ENCODE data around the gene IFNL2.
A peak's percentile ranks its signal among the peaks of the same experiment; 100 is the strongest.
"Not testable (repeated sequence)": the region's sequence is repeated elsewhere in the genome, so short reads cannot be mapped to it uniquely, and the experiment has no call there.

IFNL2 gene

DNA sequence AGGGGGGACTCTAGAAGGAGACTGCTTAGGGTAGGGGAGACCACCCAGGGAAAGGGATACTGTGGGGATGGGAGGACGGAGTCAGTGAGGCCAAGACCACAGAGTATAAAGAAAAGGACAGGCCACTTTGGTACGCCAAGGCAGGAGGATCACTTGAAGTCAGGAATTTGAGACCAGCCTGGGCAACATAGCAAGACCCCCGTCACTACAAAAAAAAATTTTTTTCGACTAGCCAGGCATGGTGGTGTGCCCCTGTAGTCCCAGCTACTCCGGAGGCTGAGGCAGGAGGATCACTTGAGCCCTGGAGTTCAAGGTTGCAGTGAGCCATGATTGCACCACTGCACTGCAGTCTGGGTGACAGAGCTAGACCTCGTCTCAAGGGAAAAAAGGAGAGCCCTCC lies 30.0 kb upstream of the IFNL2 start:
- H3K9ac ChIP-seq (ENCODE audit: insufficient read length), result no peak overlapping the region
- no peak overlapping the region for H3K4me3 ChIP-seq
- H3K27ac ChIP-seq, result no peak overlapping the region
- no peaks in the 10 kb centered on the region for H3K36me3 ChIP-seq (ENCODE audit: insufficient read depth, low read length)
- H3K9me3 ChIP-seq (ENCODE audit: low read depth, low read length), result no peaks in the 10 kb centered on the region
- no peak for DNase-seq (ENCODE audit: low read depth, low spot score)
- no peak for TF ChIP-seq POLR2AphosphoS5 (IDR thresholded peaks at IDR 0.05; ENCODE audit: borderline replicate concordance, low read depth, low read length)
- TF ChIP-seq FOXP2 (optimal IDR thresholded peaks at IDR 0.05; ENCODE audit: control extremely low read depth, extremely low read length, insufficient read depth), result no peak
- no peak for TF ChIP-seq EZH2 (IDR thresholded peaks at IDR 0.05)

DNA sequence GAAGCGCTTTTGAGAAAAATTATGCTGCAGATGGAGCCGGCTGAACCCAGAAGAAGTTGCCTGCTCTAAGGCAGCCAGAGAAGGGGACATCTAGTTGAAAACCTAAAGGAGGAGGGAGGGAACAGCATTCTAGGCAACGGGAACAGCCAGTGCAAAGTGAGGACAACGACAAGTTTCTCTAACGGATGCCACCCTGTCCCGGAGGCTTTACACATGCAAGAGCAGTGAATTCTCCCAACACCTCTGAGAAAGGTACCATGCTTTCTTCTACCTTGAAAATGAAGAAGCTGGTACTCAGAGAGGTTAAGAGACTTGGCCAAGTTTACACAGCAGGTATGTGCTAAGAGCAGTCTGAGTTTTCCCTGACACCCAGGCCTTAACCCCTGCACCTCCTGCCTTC lies 29.3 kb upstream of the IFNL2 start:
- TF ChIP-seq EZH2 (IDR thresholded peaks at IDR 0.05), result no peak
- H3K36me3 ChIP-seq (ENCODE audit: insufficient read depth, low read length), result no peaks in the 10 kb centered on the region
- no peak for DNase-seq (ENCODE audit: low read depth, low spot score)
- H3K4me3 ChIP-seq, result no peak overlapping the region
- H3K9ac ChIP-seq (ENCODE audit: insufficient read length), result no peak overlapping the region
- H3K9me3 ChIP-seq (ENCODE audit: low read depth, low read length), result no peaks in the 10 kb centered on the region
- H3K27ac ChIP-seq, result no peak overlapping the region

GRCh38 chr19:39240421-39240820 lies 27.8 kb upstream of the IFNL2 start:
- Histone ChIP-seq H3K27ac (no peak overlapping the region), H3K36me3 (ENCODE audit: insufficient read depth, low read length) (no peaks in the 10 kb centered on the region), H3K9ac (ENCODE audit: insufficient read length) (no peak overlapping the region), H3K4me3 (no peak overlapping the region), H3K9me3 (ENCODE audit: low read depth, low read length) (no peaks in the 10 kb centered on the region)
- DNase-seq (ENCODE audit: low read depth, low spot score), result no peak
- TF ChIP-seq EZH2 (IDR thresholded peaks at IDR 0.05) (no peak), POLR2AphosphoS5 (IDR thresholded peaks at IDR 0.05; ENCODE audit: borderline replicate concordance, low read depth, low read length) (no peak), FOXP2 (optimal IDR thresholded peaks at IDR 0.05; ENCODE audit: control extremely low read depth, extremely low read length, insufficient read depth) (no peak)

- H3K36me3 ChIP-seq (ENCODE audit: insufficient read depth, low read length); H3K9me3 ChIP-seq (ENCODE audit: low read depth, low read length); DNase-seq (ENCODE audit: low read depth, low spot score); H3K9ac ChIP-seq (ENCODE audit: insufficient read length); H3K27ac ChIP-seq; H3K4me3 ChIP-seq: not testable (repeated sequence)
Observed at GRCh38 chr19:39243741-39244140, 24.5 kb upstream of the IFNL2 start.

DNA sequence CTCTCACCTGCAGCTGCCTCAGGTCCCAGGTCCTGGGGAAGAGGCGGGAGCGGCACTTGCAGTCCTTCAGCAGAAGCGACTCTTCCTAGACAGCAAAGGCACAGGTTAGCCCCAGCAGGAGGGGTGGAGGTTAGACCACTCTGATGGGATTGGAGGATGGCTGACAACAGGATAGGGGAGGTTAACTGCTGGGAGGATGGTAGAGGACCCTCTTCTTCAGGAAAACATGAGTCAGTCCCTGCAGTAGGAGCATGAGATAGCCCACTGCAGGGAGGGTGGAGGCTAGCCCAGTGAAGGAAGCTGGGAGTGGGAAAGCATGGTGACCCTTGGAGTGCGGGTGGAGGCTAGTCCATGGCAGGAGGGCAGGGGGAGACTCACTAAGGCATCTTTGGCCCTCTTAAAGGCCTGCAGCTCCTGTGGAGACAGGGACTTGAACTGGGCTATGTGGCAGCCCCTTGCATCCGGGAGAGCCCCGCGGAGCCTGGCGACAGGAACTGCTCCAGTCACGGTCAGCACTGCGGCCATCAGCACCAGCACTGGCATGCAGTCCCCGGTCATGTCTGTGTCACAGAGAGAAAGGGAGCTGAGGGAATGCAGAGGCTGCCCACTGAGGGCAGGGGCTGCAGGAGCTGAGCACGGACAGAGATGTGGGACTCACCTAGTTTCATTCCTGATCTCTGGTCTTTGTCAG lies 23.6 kb upstream of the IFNL2 start, which contains the start of gene IFNL3:
TSS of gene IFNL3 (minus strand) at position 597 of the 691 bp plus-strand sequence. CDS start at position 558, 39 bp downstream.
- not testable (repeated sequence) for H3K4me3 ChIP-seq; H3K27ac ChIP-seq; DNase-seq (ENCODE audit: low read depth, low spot score); H3K9me3 ChIP-seq (ENCODE audit: low read depth, low read length); H3K9ac ChIP-seq (ENCODE audit: insufficient read length); H3K36me3 ChIP-seq (ENCODE audit: insufficient read depth, low read length)

GRCh38 chr19:39245166-39245565 lies 23.0 kb upstream of the IFNL2 start:
- H3K9ac ChIP-seq (ENCODE audit: insufficient read length); DNase-seq (ENCODE audit: low read depth, low spot score): not testable (repeated sequence)

GRCh38 chr19:39246951-39247669 lies 21.1 kb upstream of the IFNL2 start:
- H3K27ac ChIP-seq, result no peak overlapping the region
- no peak for DNase-seq (ENCODE audit: low read depth, low spot score)
- H3K9ac ChIP-seq (ENCODE audit: insufficient read length), result no peak overlapping the region
- TF ChIP-seq EZH2 (IDR thresholded peaks at IDR 0.05), result peak; percentile 58
- no peak for TF ChIP-seq FOXP2 (optimal IDR thresholded peaks at IDR 0.05; ENCODE audit: control extremely low read depth, extremely low read length, insufficient read depth)
- no peaks in the 10 kb centered on the region for H3K9me3 ChIP-seq (ENCODE audit: low read depth, low read length)
- H3K4me3 ChIP-seq, result no peak overlapping the region
- no peaks in the 10 kb centered on the region for H3K36me3 ChIP-seq (ENCODE audit: insufficient read depth, low read length)

More at GRCh38 chr19:39245166-39245565, 23.0 kb upstream of the IFNL2 start:
- not testable (repeated sequence) for H3K9me3 ChIP-seq (ENCODE audit: low read depth, low read length); H3K36me3 ChIP-seq (ENCODE audit: insufficient read depth, low read length); H3K4me3 ChIP-seq; H3K27ac ChIP-seq

GRCh38 chr19:39247701-39248664 lies 20.2 kb upstream of the IFNL2 start:
- no peak overlapping the region for H3K4me3 ChIP-seq

More at GRCh38 chr19:39247701-39248664, 20.2 kb upstream of the IFNL2 start:
- no peak for DNase-seq (ENCODE audit: low read depth, low spot score)
- Histone ChIP-seq H3K9me3 (ENCODE audit: low read depth, low read length) (no peaks in the 10 kb centered on the region), H3K36me3 (ENCODE audit: insufficient read depth, low read length) (no peaks in the 10 kb centered on the region), H3K9ac (ENCODE audit: insufficient read length) (no peak overlapping the region), H3K27ac (no peak overlapping the region)
- TF ChIP-seq FOXP2 (optimal IDR thresholded peaks at IDR 0.05; ENCODE audit: control extremely low read depth, extremely low read length, insufficient read depth) (no peak), POLR2AphosphoS5 (IDR thresholded peaks at IDR 0.05; ENCODE audit: borderline replicate concordance, low read depth, low read length) (no peak), EZH2 (IDR thresholded peaks at IDR 0.05) (no peak)
